HEK293 (cell line): ENCODE data around the gene RASSF10.

Experiments
- CTCF ChIA-PET: fragments of 350-600 bp; formaldehyde crosslinking; extraction: SDS; loops from one replicate; lab custom pipeline; 2021; ENCODE audit warnings: antibody characterized with exemption; lab: Yijun Ruan, JAX
- POLR2A ChIA-PET: fragments of 300-600 bp; formaldehyde crosslinking; extraction: SDS; loops from one replicate; lab custom pipeline; 2020; ENCODE audit warnings: antibody characterized with exemption, inconsistent platforms; lab: Yijun Ruan, JAX
- H3K27ac ChIP-seq: fragments of 200-500 bp; sonication (Bioruptor generic); 2 replicates; pipeline ENCODE4 v1.5.1; 2014; ENCODE audit warnings: low read depth, low read length, control low read depth, inconsistent platforms; ENCODE audit errors: extremely low read depth
- H3K36me3 ChIP-seq, 2 experiments: fragments of 200-500 bp in 1 of 2; sonication (Bioruptor generic) in 1 of 2; 1 replicate in 1 of 2; 2 replicates in 1 of 2; pipeline ENCODE4 v1.5.1; 2014 to 2017; ENCODE audit warnings: inconsistent platforms in 2 of 2, low read length in 2 of 2; ENCODE audit not compliant: control insufficient read depth in 2 of 2, insufficient read depth in 1 of 2
- H3K4me1 ChIP-seq: fragments of 200-500 bp; sonication (Bioruptor generic); 2 replicates; pipeline ENCODE4 v1.5.1; 2014; ENCODE audit warnings: mild to moderate bottlenecking, low read length, inconsistent platforms; ENCODE audit not compliant: control insufficient read depth, insufficient read depth
- H3K4me3 ChIP-seq: 2 replicates; pipeline ENCODE4 v1.5.1; 2011; ENCODE audit warnings: low read depth, mild to moderate bottlenecking, control low read depth, low read length, moderate library complexity
- H3K9me3 ChIP-seq: fragments of 200-500 bp; sonication (Bioruptor generic); 2 replicates; pipeline ENCODE4 v1.5.1; 2014; ENCODE audit warnings: low read depth, low read length, inconsistent platforms; ENCODE audit not compliant: control insufficient read depth, insufficient read depth
- BCL11A ChIP-seq: fragments of 450-650 bp; formaldehyde crosslinking; IDR thresholded peaks from 2 replicates; pipeline ENCODE4 v1.5.1; 2016; ENCODE audit warnings: low read depth, missing biosample characterization, missing genetic modification characterization
- GLIS1 ChIP-seq: fragments of 450-650 bp; formaldehyde crosslinking; IDR thresholded peaks from 2 replicates; pipeline ENCODE4 v1.5.1; 2016; ENCODE audit warnings: missing biosample characterization, missing genetic modification characterization
- GLIS2 ChIP-seq: fragments of 450-650 bp; formaldehyde crosslinking; IDR thresholded peaks from 2 replicates; pipeline ENCODE4 v1.5.1; 2016; ENCODE audit warnings: missing biosample characterization, missing genetic modification characterization
- HOXC10 ChIP-seq: sonication (generic); formaldehyde crosslinking; IDR thresholded peaks from 2 replicates; pipeline ENCODE4 v1.8.1; 2023; ENCODE audit warnings: mild to moderate bottlenecking, missing genetic modification reagents
- IKZF3 ChIP-seq: fragments of 450-650 bp; IDR thresholded peaks from 2 replicates; pipeline ENCODE4 v1.5.0; 2018; ENCODE audit warnings: missing biosample characterization, mild to moderate bottlenecking, missing genetic modification characterization, moderate library complexity
- PBX3 ChIP-seq: sonication (generic); formaldehyde crosslinking; IDR thresholded peaks from 2 replicates; pipeline ENCODE4 v1.8.1; 2022; ENCODE audit warnings: mild to moderate bottlenecking, moderate library complexity, missing genetic modification reagents
- RBAK ChIP-seq: fragments of 450-650 bp; formaldehyde crosslinking; IDR thresholded peaks from 2 replicates; pipeline ENCODE4 v1.5.1; 2016; ENCODE audit warnings: missing biosample characterization, missing genetic modification characterization
- SP7 ChIP-seq: fragments of 450-650 bp; formaldehyde crosslinking; IDR thresholded peaks from 2 replicates; pipeline ENCODE4 v1.5.1; 2016; ENCODE audit warnings: missing biosample characterization, missing genetic modification characterization
- TCF7L2 ChIP-seq: IDR thresholded peaks from 2 replicates; pipeline ENCODE4 v1.6.1; 2011; ENCODE audit warnings: low read depth, mild to moderate bottlenecking, inconsistent platforms, low read length, moderate library complexity, borderline replicate concordance
- TRIM28 ChIP-seq: IDR thresholded peaks from 2 replicates; pipeline ENCODE4 v1.6.1; 2011; ENCODE audit warnings: low read length, control low read depth, borderline replicate concordance
- WT1 ChIP-seq: fragments of 450-650 bp; formaldehyde crosslinking; IDR thresholded peaks from 2 replicates; pipeline ENCODE4 v1.5.1; 2016; ENCODE audit warnings: missing biosample characterization, missing genetic modification characterization
- YY1 ChIP-seq: fragments of 450-650 bp; formaldehyde crosslinking; IDR thresholded peaks from 2 replicates; pipeline ENCODE4 v1.5.1; 2018; ENCODE audit warnings: missing biosample characterization, missing genetic modification characterization
- ZFP69B ChIP-seq: fragments of 450-650 bp; formaldehyde crosslinking; IDR thresholded peaks from 2 replicates; pipeline ENCODE4 v1.5.1; 2016; ENCODE audit warnings: missing biosample characterization, missing genetic modification characterization
- ZIC2 ChIP-seq: fragments of 450-650 bp; formaldehyde crosslinking; IDR thresholded peaks from 2 replicates; pipeline ENCODE4 v1.5.1; 2016; ENCODE audit warnings: missing biosample characterization, missing genetic modification characterization
- ZNF133 ChIP-seq: fragments of 450-650 bp; formaldehyde crosslinking; IDR thresholded peaks from 2 replicates; pipeline ENCODE4 v1.5.1; 2016; ENCODE audit warnings: missing biosample characterization, missing genetic modification characterization
- ZNF146 ChIP-seq: fragments of 450-650 bp; formaldehyde crosslinking; IDR thresholded peaks from 2 replicates; pipeline ENCODE4 v1.5.1; 2016; ENCODE audit warnings: missing biosample characterization, missing genetic modification characterization
- ZNF148 ChIP-seq: fragments of 450-650 bp; formaldehyde crosslinking; IDR thresholded peaks from 2 replicates; pipeline ENCODE4 v1.5.0; 2017; ENCODE audit warnings: missing biosample characterization, missing genetic modification characterization, borderline replicate concordance
- ZNF175 ChIP-seq: fragments of 450-650 bp; formaldehyde crosslinking; IDR thresholded peaks from 2 replicates; pipeline ENCODE4 v1.5.1; 2016; ENCODE audit warnings: missing biosample characterization, missing genetic modification characterization
- ZNF23 ChIP-seq: fragments of 450-650 bp; formaldehyde crosslinking; IDR thresholded peaks from 2 replicates; pipeline ENCODE4 v1.5.1; 2016; ENCODE audit warnings: missing biosample characterization, missing genetic modification characterization, borderline replicate concordance
- ZNF311 ChIP-seq: fragments of 450-650 bp; formaldehyde crosslinking; IDR thresholded peaks from 2 replicates; pipeline ENCODE4 v1.5.1; 2017; ENCODE audit warnings: missing biosample characterization, missing genetic modification characterization, borderline replicate concordance
- ZNF394 ChIP-seq: fragments of 450-650 bp; formaldehyde crosslinking; IDR thresholded peaks from 2 replicates; pipeline ENCODE4 v1.5.1; 2016; ENCODE audit warnings: missing biosample characterization, missing genetic modification characterization, mild to moderate bottlenecking, moderate library complexity, borderline replicate concordance
- ZNF561 ChIP-seq: fragments of 450-650 bp; IDR thresholded peaks from 2 replicates; pipeline ENCODE4 v1.5.1; 2018; ENCODE audit warnings: missing biosample characterization, missing genetic modification characterization, borderline replicate concordance
- ZNF571 ChIP-seq: fragments of 450-650 bp; formaldehyde crosslinking; IDR thresholded peaks from 2 replicates; pipeline ENCODE4 v1.5.0; 2017; ENCODE audit warnings: missing biosample characterization, missing genetic modification characterization
- ZNF600 ChIP-seq: fragments of 450-650 bp; formaldehyde crosslinking; IDR thresholded peaks from 2 replicates; pipeline ENCODE4 v1.5.1; 2016; ENCODE audit warnings: missing biosample characterization, missing genetic modification characterization
- ZNF621 ChIP-seq: fragments of 450-650 bp; formaldehyde crosslinking; IDR thresholded peaks from 2 replicates; pipeline ENCODE4 v1.5.1; 2017; ENCODE audit warnings: missing biosample characterization, missing genetic modification characterization
- ZNF624 ChIP-seq: fragments of 450-650 bp; formaldehyde crosslinking; IDR thresholded peaks from 2 replicates; pipeline ENCODE4 v1.5.1; 2017; ENCODE audit warnings: missing biosample characterization, missing genetic modification characterization
- ZNF701 ChIP-seq: fragments of 450-650 bp; formaldehyde crosslinking; IDR thresholded peaks from 2 replicates; pipeline ENCODE4 v1.5.1; 2016; ENCODE audit warnings: missing biosample characterization, missing genetic modification characterization
- ZNF776 ChIP-seq: fragments of 450-650 bp; formaldehyde crosslinking; IDR thresholded peaks from 2 replicates; pipeline ENCODE4 v1.5.0; 2017; ENCODE audit warnings: missing biosample characterization, missing genetic modification characterization, borderline replicate concordance
- ZNF792 ChIP-seq: fragments of 450-650 bp; formaldehyde crosslinking; IDR thresholded peaks from 2 replicates; pipeline ENCODE4 v1.5.1; 2016; ENCODE audit warnings: missing biosample characterization, missing genetic modification characterization
- TF ChIP-seq, protein P1 (sequence below): fragments of 450-650 bp; formaldehyde crosslinking; IDR thresholded peaks from 2 replicates; pipeline ENCODE4 v1.5.1; 2016; ENCODE audit warnings: missing biosample characterization, missing genetic modification characterization
- TF ChIP-seq, protein P2 (sequence below): fragments of 450-650 bp; formaldehyde crosslinking; IDR thresholded peaks from 2 replicates; pipeline ENCODE4 v1.5.1; 2016; ENCODE audit warnings: missing biosample characterization, missing genetic modification characterization

The RASSF10 gene

DNA sequence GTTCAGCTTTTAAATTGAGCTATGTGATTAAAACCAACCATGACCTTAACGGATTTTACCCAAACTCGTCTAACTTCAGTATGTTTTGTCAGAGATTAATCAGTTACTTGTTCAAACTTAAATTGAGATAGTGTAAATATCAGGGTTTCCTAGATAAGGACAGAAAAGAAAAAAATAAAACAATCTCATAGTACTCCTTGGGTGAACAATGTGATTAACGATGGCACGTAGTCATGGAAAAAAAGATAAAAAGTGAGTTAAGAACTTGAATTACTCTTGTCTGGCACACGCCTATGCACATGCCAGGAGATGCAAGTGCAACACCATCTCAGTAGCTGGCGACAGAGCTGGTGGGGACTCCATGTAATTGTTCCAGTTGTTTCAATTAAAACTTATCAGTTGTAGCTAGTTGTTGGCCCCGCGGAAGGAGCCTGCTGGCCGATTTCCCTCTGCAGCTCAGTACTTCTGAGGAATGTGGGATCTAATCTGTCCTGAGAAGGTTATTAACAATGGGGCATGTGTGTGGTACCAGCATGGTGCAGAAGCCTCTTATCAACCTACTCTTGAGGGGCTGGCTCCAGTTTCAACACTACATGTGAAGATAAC lies 3.0 kb downstream of the RASSF10 start:
- CTCF ChIA-PET, result interaction anchor here (0.7 kb wide), 2 partner anchors 49 to 520 kb away, joined by 3 read pairs; no protein-coding TSS in a partner anchor
- no peaks in the 10 kb centered on the region for H3K36me3 ChIP-seq
- POLR2A ChIA-PET, result interaction anchor here (0.6 kb wide), 1 partner anchor 261 kb away, joined by 6 read pairs; no protein-coding TSS in a partner anchor
- H3K27ac ChIP-seq, result no peak overlapping the region
- no peak overlapping the region for H3K4me3 ChIP-seq
- no peaks in the 10 kb centered on the region for H3K9me3 ChIP-seq
- TF ChIP-seq GLIS2 (tag by site-specific recombination) (no peak), TRIM28 (peak; percentile 45; the same call in 1 of the 2 replicates), TCF7L2 (peak; percentile 35; the same call in 1 of the 2 replicates), ZNF175 (no peak), ZNF23 (tag by site-specific recombination) (no peak), IKZF3 (tag by site-specific recombination) (no peak), ZNF701 (tag by site-specific recombination) (no peak), ZNF146 (tag by site-specific recombination) (no peak), ZNF621 (tag by site-specific recombination) (no peak), ZNF624 (no peak), ZNF561 (no peak), GLIS1 (no peak), ZFP69B (tag by site-specific recombination) (no peak), ZNF133 (tag by site-specific recombination) (no peak), ZIC2 (tag by site-specific recombination) (peak; percentile 34; the same call in 1 of the 2 replicates), ZNF600 (tag by site-specific recombination) (no peak), BCL11A (tag by site-specific recombination) (no peak), ZNF311 (tag by site-specific recombination) (no peak), ZNF792 (no peak), ZNF776 (tag by site-specific recombination) (no peak), YY1 (tag by site-specific recombination) (no peak), HOXC10 (CRISPR knock-in tag) (no peak)
- TF ChIP-seq, protein P1, sequence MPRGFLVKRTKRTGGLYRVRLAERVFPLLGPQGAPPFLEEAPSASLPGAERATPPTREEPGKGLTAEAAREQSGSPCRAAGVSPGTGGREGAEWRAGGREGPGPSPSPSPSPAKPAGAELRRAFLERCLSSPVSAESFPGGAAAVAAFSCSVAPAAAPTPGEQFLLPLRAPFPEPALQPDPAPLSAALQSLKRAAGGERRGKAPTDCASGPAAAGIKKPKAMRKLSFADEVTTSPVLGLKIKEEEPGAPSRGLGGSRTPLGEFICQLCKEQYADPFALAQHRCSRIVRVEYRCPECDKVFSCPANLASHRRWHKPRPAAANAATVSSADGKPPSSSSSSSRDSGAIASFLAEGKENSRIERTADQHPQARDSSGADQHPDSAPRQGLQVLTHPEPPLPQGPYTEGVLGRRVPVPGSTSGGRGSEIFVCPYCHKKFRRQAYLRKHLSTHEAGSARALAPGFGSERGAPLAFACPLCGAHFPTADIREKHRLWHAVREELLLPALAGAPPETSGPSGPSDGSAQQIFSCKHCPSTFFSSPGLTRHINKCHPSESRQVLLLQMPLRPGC (tag by site-specific recombination), result no peak
- TF ChIP-seq, protein P2, sequence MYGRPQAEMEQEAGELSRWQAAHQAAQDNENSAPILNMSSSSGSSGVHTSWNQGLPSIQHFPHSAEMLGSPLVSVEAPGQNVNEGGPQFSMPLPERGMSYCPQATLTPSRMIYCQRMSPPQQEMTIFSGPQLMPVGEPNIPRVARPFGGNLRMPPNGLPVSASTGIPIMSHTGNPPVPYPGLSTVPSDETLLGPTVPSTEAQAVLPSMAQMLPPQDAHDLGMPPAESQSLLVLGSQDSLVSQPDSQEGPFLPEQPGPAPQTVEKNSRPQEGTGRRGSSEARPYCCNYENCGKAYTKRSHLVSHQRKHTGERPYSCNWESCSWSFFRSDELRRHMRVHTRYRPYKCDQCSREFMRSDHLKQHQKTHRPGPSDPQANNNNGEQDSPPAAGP (tag by site-specific recombination), result no peak
- H3K4me1 ChIP-seq, result no peaks in the 10 kb centered on the region

GRCh38 chr11:13013054-13013488 lies 4.0 kb downstream of the RASSF10 start:
- no peak overlapping the region for H3K4me3 ChIP-seq
- CTCF ChIA-PET, result interaction anchor here (0.8 kb wide), 1 partner anchor 16 kb away, joined by 3 read pairs; no protein-coding TSS in a partner anchor
- no peak overlapping the region for H3K27ac ChIP-seq
- no peaks in the 10 kb centered on the region for H3K4me1 ChIP-seq
- TF ChIP-seq RBAK (tag by site-specific recombination) (no peak), SP7 (peak; percentile 80), WT1 (tag by site-specific recombination) (no peak), ZNF600 (tag by site-specific recombination) (no peak), ZNF571 (tag by site-specific recombination) (no peak), ZNF561 (no peak), PBX3 (CRISPR knock-in tag) (no peak), ZNF394 (tag by site-specific recombination) (no peak), ZNF148 (tag by site-specific recombination) (no peak)
- POLR2A ChIA-PET, result no interaction called here
- no peaks in the 10 kb centered on the region for H3K36me3 ChIP-seq
- no peaks in the 10 kb centered on the region for H3K9me3 ChIP-seq
